Measurements from ENCODE around the gene MALRD1. TPM values are rescaled to one million over a fixed set of nuclear protein-coding genes. Genes with fewer than 3 reads are reported as not detected.

MALRD1 gene
- total and polyA plus RNA-seq, 2 experiments from 2014 or later = 17.8 to 52.6 TPM

DNA sequence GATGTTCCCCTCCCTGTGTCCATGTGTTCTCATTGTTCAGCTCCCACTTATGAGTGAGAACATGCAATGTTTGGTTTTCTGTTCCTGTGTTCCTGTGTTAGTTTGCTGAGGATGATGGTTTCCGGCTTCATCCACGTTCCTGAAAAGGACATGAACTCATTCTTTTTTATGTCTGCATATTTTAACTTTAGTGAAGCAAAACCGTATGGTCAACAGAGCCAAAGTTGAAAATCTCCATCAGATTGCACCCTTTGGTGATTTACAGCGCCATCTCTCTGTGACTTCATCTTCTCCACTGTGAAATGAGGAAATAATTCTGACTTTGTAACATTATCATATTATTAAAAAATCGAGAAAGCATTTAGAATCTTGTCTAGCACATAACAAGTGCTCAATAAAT lies 635.4 kb downstream of the MALRD1 start:
- TF ChIP-seq EZH2phosphoT487 (IDR thresholded peaks at IDR 0.05; ENCODE audit: low read depth, severe bottlenecking, unreplicated experiment) (no peak), EZH2 (IDR thresholded peaks at IDR 0.05; ENCODE audit: borderline replicate concordance) (no peak)
- TF ChIP-seq, protein P1, sequence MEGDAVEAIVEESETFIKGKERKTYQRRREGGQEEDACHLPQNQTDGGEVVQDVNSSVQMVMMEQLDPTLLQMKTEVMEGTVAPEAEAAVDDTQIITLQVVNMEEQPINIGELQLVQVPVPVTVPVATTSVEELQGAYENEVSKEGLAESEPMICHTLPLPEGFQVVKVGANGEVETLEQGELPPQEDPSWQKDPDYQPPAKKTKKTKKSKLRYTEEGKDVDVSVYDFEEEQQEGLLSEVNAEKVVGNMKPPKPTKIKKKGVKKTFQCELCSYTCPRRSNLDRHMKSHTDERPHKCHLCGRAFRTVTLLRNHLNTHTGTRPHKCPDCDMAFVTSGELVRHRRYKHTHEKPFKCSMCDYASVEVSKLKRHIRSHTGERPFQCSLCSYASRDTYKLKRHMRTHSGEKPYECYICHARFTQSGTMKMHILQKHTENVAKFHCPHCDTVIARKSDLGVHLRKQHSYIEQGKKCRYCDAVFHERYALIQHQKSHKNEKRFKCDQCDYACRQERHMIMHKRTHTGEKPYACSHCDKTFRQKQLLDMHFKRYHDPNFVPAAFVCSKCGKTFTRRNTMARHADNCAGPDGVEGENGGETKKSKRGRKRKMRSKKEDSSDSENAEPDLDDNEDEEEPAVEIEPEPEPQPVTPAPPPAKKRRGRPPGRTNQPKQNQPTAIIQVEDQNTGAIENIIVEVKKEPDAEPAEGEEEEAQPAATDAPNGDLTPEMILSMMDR (IDR thresholded peaks at IDR 0.05; ENCODE audit: poor library complexity) = peak; percentile 27

DNA sequence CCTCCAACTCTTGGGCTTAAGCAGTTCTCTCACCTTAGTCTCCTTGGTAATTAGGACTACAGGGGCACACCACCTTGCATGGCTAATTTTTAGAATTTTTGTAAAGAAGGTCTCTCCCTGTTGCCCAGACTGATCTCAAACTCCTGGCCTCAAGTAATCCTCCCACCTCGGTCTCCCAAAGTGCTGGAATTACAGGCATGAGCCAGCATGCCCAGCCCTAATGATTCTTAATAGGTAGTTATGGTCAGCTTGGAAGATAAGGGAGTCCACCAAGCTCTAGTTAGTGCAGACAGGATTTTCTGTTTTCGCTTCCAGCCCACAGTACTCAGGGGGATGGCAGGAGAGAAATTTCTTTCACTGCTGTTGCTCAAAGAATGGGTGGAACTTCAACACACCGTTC lies 639.7 kb downstream of the MALRD1 start:
- Histone ChIP-seq H3K79me2 (no peaks in the 10 kb centered on the region), H3K9me3 (ENCODE audit: low read depth) (peaks cover 6% of the 10 kb centered on the region), H3K27ac (no peak overlapping the region), H3K27me3 (no peaks in the 10 kb centered on the region), H4K20me1 (ENCODE audit: insufficient read depth, poor library complexity, severe bottlenecking) (no peaks in the 10 kb centered on the region), H3K4me1 (ENCODE audit: insufficient read depth) (no peaks in the 10 kb centered on the region), H2AFZ (no peak overlapping the region), H3K4me2 (no peak overlapping the region), H3K36me3 (replicated peaks; ENCODE audit: insufficient read depth, low read depth) (no peaks in the 10 kb centered on the region), H3K4me3 (no peak overlapping the region), H3K9me2 (replicated peaks; ENCODE audit: insufficient read depth) (no peaks in the 10 kb centered on the region)
- TF ChIP-seq EZH2 (IDR thresholded peaks at IDR 0.05; ENCODE audit: borderline replicate concordance) (no peak), EZH2phosphoT487 (IDR thresholded peaks at IDR 0.05; ENCODE audit: low read depth, severe bottlenecking, unreplicated experiment) (no peak)
- TF ChIP-seq, protein P1 (IDR thresholded peaks at IDR 0.05; ENCODE audit: poor library complexity) = no peak
- 51% methylated on average over 3 of the region's 3 CpGs for WGBS (ENCODE audit: low lambda C conversion rate, missing lambda C conversion rate)
- DNase-seq (ENCODE audit: low spot score) = no peak

More for the DNA sequence above, 635.4 kb downstream of the MALRD1 start:
- H3K36me3 ChIP-seq (replicated peaks; ENCODE audit: insufficient read depth, low read depth) = no peaks in the 10 kb centered on the region
- H3K4me2 ChIP-seq = no peak overlapping the region
- whole genome bisulfite sequencing (ENCODE audit: low lambda C conversion rate, missing lambda C conversion rate) = 70% methylated on average over 5 of the region's 5 CpGs
- no peak for DNase-seq (ENCODE audit: low spot score)
- H2AFZ ChIP-seq = no peak overlapping the region
- no peaks in the 10 kb centered on the region for H3K27me3 ChIP-seq
- H3K79me2 ChIP-seq = no peaks in the 10 kb centered on the region
- no peak overlapping the region for H3K4me3 ChIP-seq
- H3K9me3 ChIP-seq (ENCODE audit: low read depth) = no peaks in the 10 kb centered on the region
- no peaks in the 10 kb centered on the region for H3K9me2 ChIP-seq (replicated peaks; ENCODE audit: insufficient read depth)
- H3K27ac ChIP-seq = no peak overlapping the region
- H3K4me1 ChIP-seq (ENCODE audit: insufficient read depth) = no peaks in the 10 kb centered on the region
- H4K20me1 ChIP-seq (ENCODE audit: insufficient read depth, poor library complexity, severe bottlenecking) = no peaks in the 10 kb centered on the region

DNA sequence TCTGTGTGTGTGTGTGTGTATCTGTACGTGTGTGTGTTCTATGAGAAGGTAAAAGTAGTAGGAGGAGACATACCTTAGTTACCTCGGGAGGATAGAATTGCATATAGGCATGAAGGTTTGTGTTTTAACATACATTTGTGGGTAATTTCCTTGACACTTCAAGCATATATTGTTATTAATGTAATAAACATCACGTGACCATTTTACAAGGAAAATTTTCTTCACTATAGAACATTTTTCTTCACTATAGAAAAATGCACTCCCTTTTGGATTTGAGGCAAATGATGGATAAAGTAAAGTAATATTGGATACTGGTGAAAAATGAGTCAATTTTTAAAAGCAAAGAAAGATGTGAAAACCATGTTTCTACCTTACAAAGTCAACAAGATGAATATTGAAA lies 640.6 kb downstream of the MALRD1 start:
- Histone ChIP-seq H3K36me3 (replicated peaks; ENCODE audit: insufficient read depth, low read depth) (no peaks in the 10 kb centered on the region), H3K79me2 (no peaks in the 10 kb centered on the region), H3K4me3 (no peak overlapping the region), H3K4me1 (ENCODE audit: insufficient read depth) (no peaks in the 10 kb centered on the region), H3K9me2 (replicated peaks; ENCODE audit: insufficient read depth) (no peaks in the 10 kb centered on the region), H3K27ac (no peak overlapping the region), H3K4me2 (no peak overlapping the region), H3K9me3 (ENCODE audit: low read depth) (peaks cover 6% of the 10 kb centered on the region), H2AFZ (no peak overlapping the region), H3K27me3 (no peaks in the 10 kb centered on the region), H4K20me1 (ENCODE audit: insufficient read depth, poor library complexity, severe bottlenecking) (no peaks in the 10 kb centered on the region)
- WGBS (ENCODE audit: low lambda C conversion rate, missing lambda C conversion rate) = 83% methylated on average over 3 of the region's 3 CpGs
- DNase-seq (ENCODE audit: low spot score) = no peak
- TF ChIP-seq, protein P1 (IDR thresholded peaks at IDR 0.05; ENCODE audit: poor library complexity) = no peak
- TF ChIP-seq EZH2phosphoT487 (IDR thresholded peaks at IDR 0.05; ENCODE audit: low read depth, severe bottlenecking, unreplicated experiment) (no peak), EZH2 (IDR thresholded peaks at IDR 0.05; ENCODE audit: borderline replicate concordance) (no peak)

DNA sequence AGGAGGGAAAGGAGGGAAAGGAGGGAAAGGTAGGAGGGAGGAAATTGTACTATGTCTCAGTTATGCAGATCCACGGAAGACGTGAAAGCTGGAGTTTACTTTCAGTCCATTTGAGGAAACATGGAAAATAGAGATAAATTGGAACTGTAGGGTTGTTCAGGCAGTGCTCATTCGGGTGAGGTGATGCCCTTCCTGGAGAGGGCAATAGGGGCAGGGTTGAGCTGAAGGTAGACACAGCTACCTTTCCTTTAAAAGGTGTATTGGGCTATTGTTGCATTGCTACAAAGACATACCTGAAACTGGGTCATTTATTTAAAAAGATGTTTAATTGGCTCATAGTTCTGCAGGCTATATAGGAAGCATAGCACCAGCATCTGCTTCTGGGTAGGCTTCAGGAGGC lies 650.7 kb downstream of the MALRD1 start:
- no peaks in the 10 kb centered on the region for H3K27me3 ChIP-seq

More for the DNA sequence above, 650.7 kb downstream of the MALRD1 start:
- TF ChIP-seq EZH2phosphoT487 (IDR thresholded peaks at IDR 0.05; ENCODE audit: low read depth, severe bottlenecking, unreplicated experiment) (no peak), EZH2 (IDR thresholded peaks at IDR 0.05; ENCODE audit: borderline replicate concordance) (no peak)
- TF ChIP-seq, protein P1 (IDR thresholded peaks at IDR 0.05; ENCODE audit: poor library complexity) = no peak
- Histone ChIP-seq H3K4me1 (ENCODE audit: insufficient read depth) (no peaks in the 10 kb centered on the region), H3K79me2 (no peaks in the 10 kb centered on the region), H3K27ac (no peak overlapping the region), H3K36me3 (replicated peaks; ENCODE audit: insufficient read depth, low read depth) (no peaks in the 10 kb centered on the region), H3K9me2 (replicated peaks; ENCODE audit: insufficient read depth) (no peaks in the 10 kb centered on the region), H3K9me3 (ENCODE audit: low read depth) (no peaks in the 10 kb centered on the region), H3K4me2 (no peak overlapping the region), H2AFZ (no peak overlapping the region), H3K4me3 (no peak overlapping the region), H4K20me1 (ENCODE audit: insufficient read depth, poor library complexity, severe bottlenecking) (no peaks in the 10 kb centered on the region)
- WGBS (ENCODE audit: low lambda C conversion rate, missing lambda C conversion rate) = 87% methylated on average over 3 of the region's 3 CpGs
- no peak for DNase-seq (ENCODE audit: low spot score)
